ENCODE results near the gene NACC1. TPM values are rescaled to one million over a fixed set of nuclear protein-coding genes. Genes with fewer than 3 reads are reported as not detected.

Gene NACC1
- total and polyA plus RNA-seq, 2 donors (not counting 3 experiments of a cell fraction or from before 2014, with no cell fraction given), result 97.6 to 120 TPM

DNA sequence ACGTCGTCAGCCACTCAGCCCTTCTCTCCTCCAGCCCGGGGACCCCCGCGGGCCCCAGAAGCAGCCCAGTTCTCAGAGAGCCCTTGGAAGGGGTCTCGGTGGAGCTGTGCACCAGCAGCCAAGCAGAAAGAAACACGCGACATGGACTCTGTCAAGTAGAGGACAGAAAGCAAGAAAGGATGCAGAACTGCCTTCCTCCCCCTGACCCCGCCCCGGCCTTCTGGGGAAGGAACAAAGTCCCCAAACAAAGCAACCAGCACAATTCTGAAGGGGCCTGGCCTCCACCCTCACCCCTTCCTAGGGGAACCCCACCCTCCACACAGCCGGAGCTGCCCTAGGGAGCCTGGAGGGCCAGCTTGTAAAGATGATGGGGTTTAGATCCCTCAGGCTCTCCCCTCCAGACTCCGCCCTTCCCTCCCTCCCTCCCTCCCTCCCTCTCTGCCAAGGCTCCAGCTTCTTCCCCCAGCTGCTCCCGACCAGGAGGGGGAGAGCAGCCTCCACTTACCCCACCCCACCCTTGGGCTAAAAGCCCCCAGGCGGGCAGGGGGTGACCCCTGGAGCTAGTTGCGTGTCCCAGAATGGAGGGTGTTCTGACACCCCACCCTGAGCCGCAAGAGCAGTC lies 23.2 kb upstream of the NACC1 start:
- Histone ChIP-seq H3K4me1 (ENCODE audit: control insufficient read depth, extremely low read depth, insufficient read depth, low read length) (peaks cover 43% of the 10 kb centered on the region), H3K27me3 (ENCODE audit: control insufficient read depth in 2 of 2, insufficient read depth in 2 of 2, low read length in 2 of 2) (no peaks in the 10 kb centered on the region), H3K4me3 (replicated peaks in 1 of 3; ENCODE audit: insufficient read depth in 1 of 3, low read depth in 1 of 3, low read length in 3 of 3) (no peak overlapping the region), H3K9ac (replicated peaks; ENCODE audit: extremely low read depth, insufficient read depth, low read length) (no peak overlapping the region), H3K27ac (ENCODE audit: insufficient read depth, low read depth, low read length) (no peak overlapping the region), H3K36me3 (ENCODE audit: control insufficient read depth in 2 of 2, extremely low read depth in 1 of 2, insufficient read depth in 2 of 2, low read length in 2 of 2) (peaks cover under 1% of the 10 kb centered on the region in 2 experiments), H3K9me1 (replicated peaks; ENCODE audit: control insufficient read depth, extremely low read depth, insufficient read depth, low read length) (no peaks in the 10 kb centered on the region), H2AFZ (ENCODE audit: low read depth, low read length) (no peak overlapping the region), H3K9me3 (replicated peaks; ENCODE audit: control insufficient read depth, insufficient read depth, low read length) (no peaks in the 10 kb centered on the region), H4K20me1 (replicated peaks; ENCODE audit: control insufficient read depth, extremely low read depth, insufficient read depth, low read length) (no peaks in the 10 kb centered on the region), H3K79me2 (ENCODE audit: control insufficient read depth, insufficient read depth, low read length) (peaks cover 4% of the 10 kb centered on the region), H3K4me2 (ENCODE audit: insufficient read depth, low read length) (no peak overlapping the region)
- no peak for TF ChIP-seq GATA2 (IDR thresholded peaks at IDR 0.05; ENCODE audit: insufficient read depth, insufficient read length, low read depth, low read length)
- no peak for TF ChIP-seq JUN (IDR thresholded peaks at IDR 0.05; ENCODE audit: borderline replicate concordance, insufficient read depth, insufficient read length, low read depth)
- TF ChIP-seq POLR2AphosphoS5 (IDR thresholded peaks at IDR 0.05; ENCODE audit: insufficient read depth, low read depth, low read length), result no peak
- no peak for TF ChIP-seq MYC (IDR thresholded peaks at IDR 0.05; ENCODE audit: low read depth, low read length)
- TF ChIP-seq CTCF (IDR thresholded peaks at IDR 0.05; ENCODE audit: extremely low read depth in 1 of 2, insufficient read depth in 1 of 2, low read depth in 1 of 2, low read length in 2 of 2), result no peak
- TF ChIP-seq POLR2A (IDR thresholded peaks at IDR 0.05; ENCODE audit: low read depth, low read length), result no peak
- TF ChIP-seq EZH2 (IDR thresholded peaks at IDR 0.05; ENCODE audit: borderline replicate concordance, low read depth, low read length, severe bottlenecking), result no peak
- TF ChIP-seq FOS (IDR thresholded peaks at IDR 0.05; ENCODE audit: borderline replicate concordance, insufficient read depth, low read length), result no peak
- no peak for TF ChIP-seq MAX (IDR thresholded peaks at IDR 0.05; ENCODE audit: insufficient read depth, insufficient read length)
- dilution Hi-C loops (cut with MboI; ENCODE audit: extremely low pct_ligation_motif_present, low sequenced_read_pairs), result no loop called here
- ChIA-PET POLR2A (interaction anchor here (1.1 to 2.1 kb wide), 3 partner anchors 9 to 118 kb away, joined by 5 to 6 read pairs (median 6); no protein-coding TSS in a partner anchor), CTCF (interaction anchor here (0.8 to 8.5 kb wide), 21 partner anchors 10 to 167 kb away, joined by 3 to 543 read pairs (median 12); partner anchors contain the start of gene DAND5)
- FAIRE-seq (peak; percentile 33), DNase-seq (ENCODE audit: low read depth, low spot score) (peak; percentile 22)
- BruUV-seq (replicated peaks), result TSS peak; percentile 41
- intact Hi-C loops (cut with micrococcal nuclease), result loop anchor here (1.0 to 5.0 kb wide), 6 partner anchors 43 to 373 kb away; partner anchors contain the start of gene TNPO2
